Naive thymus-derived CD4-positive, alpha-beta T cell (primary cell): ENCODE results near the gene CHRNA7. TPM values are rescaled to one million over a fixed set of nuclear protein-coding genes. Genes with fewer than 3 reads are reported as not detected.
A peak's percentile ranks its signal among the peaks of the same experiment; 100 is the strongest.

Source experiments
- ATAC-seq: fragments of 150-1000 bp; cut with Tn5 transposase; 2 replicates; pipeline ENCODE4 v1.10.0; 2021; ENCODE audit warnings: mild to moderate bottlenecking, moderate library complexity
- CTCF ChIA-PET: fragments of 350-600 bp; sonication (Branson Sonifier 250); formaldehyde crosslinking; loops from one replicate; lab custom pipeline; 2021; ENCODE audit warnings: antibody characterized with exemption; lab: Charles Lee
- POLR2A ChIA-PET: fragments of 350-600 bp; sonication (Branson Sonifier 250); formaldehyde crosslinking; loops from one replicate; lab custom pipeline; 2021; ENCODE audit warnings: antibody characterized with exemption, inconsistent platforms; lab: Charles Lee
- DNase-seq, 9 donors: peaks; one replicate each; pipeline versions ENCODE4 v3.0.0 to v3.0.0-alpha.2; 2020 to 2022; ENCODE audit warnings: mixed read lengths in 1 of 9
- H3K27ac ChIP-seq: one replicate; pipeline ENCODE4 v1.7.0; 2013; ENCODE audit warnings: mild to moderate bottlenecking, low read depth, low read length, moderate library complexity
- H3K27me3 ChIP-seq, 2 donors: one replicate each; pipeline ENCODE4 v1.7.0; 2013; ENCODE audit warnings: low read length in 2 of 2, mild to moderate bottlenecking in 2 of 2, moderate library complexity in 2 of 2; ENCODE audit not compliant: control insufficient read depth in 2 of 2, insufficient read depth in 2 of 2
- H3K36me3 ChIP-seq, 3 experiments: 1 replicate in 2 of 3; 2 replicates in 1 of 3; pipeline ENCODE4 v1.7.0; 2013; ENCODE audit warnings: low read length in 3 of 3, mild to moderate bottlenecking in 3 of 3, moderate library complexity in 1 of 3; ENCODE audit not compliant: insufficient read depth in 3 of 3, control insufficient read depth in 2 of 3
- H3K4me1 ChIP-seq, 2 donors: one replicate each; pipeline ENCODE4 v1.7.0; 2013; ENCODE audit warnings: low read length in 2 of 2, mild to moderate bottlenecking in 2 of 2, moderate library complexity in 1 of 2; ENCODE audit not compliant: control insufficient read depth in 2 of 2, insufficient read depth in 2 of 2
- H3K4me3 ChIP-seq: 2 replicates; pipeline ENCODE4 v1.7.0; 2013; ENCODE audit warnings: mild to moderate bottlenecking, low read length
- H3K9me3 ChIP-seq, 3 experiments: 1 replicate in 2 of 3; 2 replicates in 1 of 3; pipeline ENCODE4 v1.7.0; 2013; ENCODE audit warnings: low read length in 3 of 3; ENCODE audit not compliant: control insufficient read depth in 2 of 3
- H3K27ac Mint-ChIP-seq, 9 donors: one replicate each; pipeline ENCODE4 v1.8.0; 2020 to 2022; ENCODE audit warnings: mixed read lengths in 9 of 9, mild to moderate bottlenecking in 8 of 9, moderate library complexity in 5 of 9, inconsistent platforms in 2 of 9
- H3K27me3 Mint-ChIP-seq, 5 donors: one replicate each; pipeline ENCODE4 v1.8.0; 2021 to 2022; ENCODE audit warnings: mixed read lengths in 5 of 5, mild to moderate bottlenecking in 1 of 5
- H3K36me3 Mint-ChIP-seq, 5 donors: one replicate each; pipeline ENCODE4 v1.8.0; 2020 to 2022; ENCODE audit warnings: mixed read lengths in 5 of 5, mild to moderate bottlenecking in 3 of 5, inconsistent platforms in 1 of 5
- H3K4me1 Mint-ChIP-seq, 7 donors: one replicate each; pipeline ENCODE4 v1.8.0; 2020 to 2022; ENCODE audit warnings: mixed read lengths in 7 of 7, mild to moderate bottlenecking in 3 of 7, inconsistent platforms in 1 of 7
- H3K4me3 Mint-ChIP-seq, 10 donors: one replicate each; pipeline ENCODE4 v1.8.0; 2020 to 2022; ENCODE audit warnings: mild to moderate bottlenecking in 10 of 10, mixed read lengths in 10 of 10, moderate library complexity in 6 of 10, inconsistent platforms in 2 of 10
- H3K9me3 Mint-ChIP-seq, 11 donors: one replicate each; pipeline ENCODE4 v1.8.0; 2020 to 2022; ENCODE audit warnings: mixed read lengths in 11 of 11, mild to moderate bottlenecking in 4 of 11, inconsistent platforms in 1 of 11, moderate library complexity in 1 of 11
- intact Hi-C, 2 donors: fragments of 100-400 bp; cut with micrococcal nuclease; formaldehyde crosslinking; loops; one replicate each; pipeline ENCODE4 v1.15.1; 2023
- polyA plus RNA-seq, 2 donors: library from polyadenylated mRNA; unstranded; fragments of 300-500 nt; fragmentation: Illumina TruSeq; gene quantifications; one replicate each; pipeline ENCODE4 v1.2.3, GENCODE V29; 2021
- total RNA-seq, 6 experiments: library from RNA in 5 of 6; stranded (reverse) in 5 of 6; gene quantifications; 1 replicate in 5 of 6; 2 replicates in 1 of 6; pipeline ENCODE4 v1.2.3 and lab custom pipeline; 2021 to 2026

CHRNA7 gene
- total and polyA plus RNA-seq, 7 experiments from 2014 or later, result 0.09 to 1.6 (median 0.78) TPM; not detected in 3

GRCh38 chr15:32007355-32007960 lies 22.9 kb upstream of the CHRNA7 start:
- Mint-ChIP-seq H3K9me3 (peaks cover 0 to 4% (median 0%) of the 10 kb centered on the region in 11 donors), H3K4me3 (peak overlapping the region in 1 of 10 donors; percentile 30), H3K27me3 (peaks cover 2 to 35% (median 22%) of the 10 kb centered on the region in 5 donors), H3K36me3 (no peaks in the 10 kb centered on the region), H3K27ac (no peak overlapping the region), H3K4me1 (no peaks in the 10 kb centered on the region)
- Histone ChIP-seq H3K4me3 (no peak overlapping the region), H3K9me3 (no peaks in the 10 kb centered on the region), H3K4me1 (no peaks in the 10 kb centered on the region), H3K27ac (no peak overlapping the region), H3K27me3 (no peaks in the 10 kb centered on the region), H3K36me3 (no peaks in the 10 kb centered on the region)
- CTCF ChIA-PET, result no interaction called here
- intact Hi-C loops, result no loop called here
- ATAC-seq (no peak), DNase-seq (no peak)
- POLR2A ChIA-PET, result no interaction called here

DNA sequence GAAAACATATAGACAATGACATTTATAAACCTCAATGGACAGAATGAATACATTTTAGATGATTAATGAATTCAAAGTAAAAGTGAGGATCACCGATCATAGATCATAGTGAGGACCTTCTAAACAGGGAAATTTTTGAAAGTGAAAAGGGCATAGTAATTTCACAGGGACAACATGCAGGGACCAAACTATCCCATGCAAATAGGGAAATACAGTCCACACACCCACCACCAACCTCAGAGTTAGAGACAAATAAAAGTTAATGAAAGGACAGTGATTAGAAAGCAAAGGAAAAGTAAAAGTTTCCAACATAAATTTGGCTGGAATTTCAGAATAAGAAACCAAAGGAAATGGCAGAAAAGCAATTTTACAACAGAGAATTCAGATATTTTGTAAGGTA lies 15.4 kb upstream of the CHRNA7 start:
- no peak overlapping the region for H3K27ac Mint-ChIP-seq
- peaks cover 0 to 6% (median 1%) of the 10 kb centered on the region in 11 donors for H3K9me3 Mint-ChIP-seq
- Histone ChIP-seq H3K27ac (no peak overlapping the region), H3K36me3 (no peaks in the 10 kb centered on the region), H3K4me1 (no peaks in the 10 kb centered on the region), H3K27me3 (no peaks in the 10 kb centered on the region), H3K9me3 (no peaks in the 10 kb centered on the region), H3K4me3 (no peak overlapping the region)
- H3K27me3 Mint-ChIP-seq, result peaks cover 0 to 53% (median 44%) of the 10 kb centered on the region in 5 donors
- H3K4me3 Mint-ChIP-seq, result no peak overlapping the region
- POLR2A ChIA-PET, result no interaction called here
- no peak for ATAC-seq
- no peak for DNase-seq
- CTCF ChIA-PET, result no interaction called here
- no peaks in the 10 kb centered on the region for H3K36me3 Mint-ChIP-seq
- intact Hi-C loops, result no loop called here
- no peaks in the 10 kb centered on the region for H3K4me1 Mint-ChIP-seq

- DNase-seq (no peak), ATAC-seq (no peak)
- Mint-ChIP-seq H3K36me3 (no peaks in the 10 kb centered on the region), H3K4me3 (no peak overlapping the region), H3K27ac (no peak overlapping the region), H3K4me1 (no peaks in the 10 kb centered on the region), H3K27me3 (peaks cover 13 to 65% (median 49%) of the 10 kb centered on the region in 5 donors), H3K9me3 (no peaks in the 10 kb centered on the region)
- Histone ChIP-seq H3K4me1 (no peaks in the 10 kb centered on the region), H3K9me3 (no peaks in the 10 kb centered on the region), H3K27me3 (no peaks in the 10 kb centered on the region), H3K36me3 (no peaks in the 10 kb centered on the region), H3K27ac (no peak overlapping the region), H3K4me3 (no peak overlapping the region)
- POLR2A ChIA-PET, result no interaction called here
- intact Hi-C loops, result no loop called here
- CTCF ChIA-PET, result no interaction called here
Observed at GRCh38 chr15:32020156-32020555, 10.2 kb upstream of the CHRNA7 start.

GRCh38 chr15:32028921-32029320 lies 1.4 kb upstream of the CHRNA7 start:
- H3K27me3 Mint-ChIP-seq, result peaks cover 65 to 81% (median 77%) of the 10 kb centered on the region in 5 donors
- POLR2A ChIA-PET, result no interaction called here

GRCh38 chr15:32029409-32029861 lies 880 bp upstream of the CHRNA7 start:
- ChIA-PET POLR2A (no interaction called here), CTCF (no interaction called here)
- Mint-ChIP-seq H3K4me3 (peak overlapping the region in 5 of 10 donors; percentile 43 to 77 (median 55)), H3K9me3 (peaks cover 0 to 2% (median 0%) of the 10 kb centered on the region in 11 donors), H3K4me1 (peaks cover 0 to 16% (median 7%) of the 10 kb centered on the region in 7 donors), H3K27ac (no peak overlapping the region), H3K36me3 (no peaks in the 10 kb centered on the region), H3K27me3 (peaks cover 62 to 79% (median 75%) of the 10 kb centered on the region in 5 donors)
- H3K27ac ChIP-seq, result no peak overlapping the region
- H3K4me1 ChIP-seq, result no peaks in the 10 kb centered on the region
- intact Hi-C loops, result no loop called here
- no peaks in the 10 kb centered on the region for H3K36me3 ChIP-seq
- DNase-seq, result no peak
- H3K27me3 ChIP-seq, result no peaks in the 10 kb centered on the region
- ATAC-seq, result peak; percentile 42
- H3K4me3 ChIP-seq, result no peak overlapping the region
- no peaks in the 10 kb centered on the region for H3K9me3 ChIP-seq

More at GRCh38 chr15:32028921-32029320, 1.4 kb upstream of the CHRNA7 start:
- DNase-seq (no peak), ATAC-seq (no peak)
- no peak overlapping the region for H3K27ac Mint-ChIP-seq
- H3K27ac ChIP-seq, result no peak overlapping the region
- H3K4me3 Mint-ChIP-seq, result peak overlapping the region in 1 of 10 donors; percentile 77
- CTCF ChIA-PET, result no interaction called here
- no peaks in the 10 kb centered on the region for H3K36me3 Mint-ChIP-seq
- H3K36me3 ChIP-seq, result no peaks in the 10 kb centered on the region
- H3K4me3 ChIP-seq, result no peak overlapping the region
- peaks cover 0 to 2% (median 0%) of the 10 kb centered on the region in 11 donors for H3K9me3 Mint-ChIP-seq
- intact Hi-C loops, result no loop called here
- H3K4me1 ChIP-seq, result no peaks in the 10 kb centered on the region
- H3K9me3 ChIP-seq, result no peaks in the 10 kb centered on the region
- H3K4me1 Mint-ChIP-seq, result peaks cover 0 to 16% (median 7%) of the 10 kb centered on the region in 7 donors
- H3K27me3 ChIP-seq, result no peaks in the 10 kb centered on the region

DNA sequence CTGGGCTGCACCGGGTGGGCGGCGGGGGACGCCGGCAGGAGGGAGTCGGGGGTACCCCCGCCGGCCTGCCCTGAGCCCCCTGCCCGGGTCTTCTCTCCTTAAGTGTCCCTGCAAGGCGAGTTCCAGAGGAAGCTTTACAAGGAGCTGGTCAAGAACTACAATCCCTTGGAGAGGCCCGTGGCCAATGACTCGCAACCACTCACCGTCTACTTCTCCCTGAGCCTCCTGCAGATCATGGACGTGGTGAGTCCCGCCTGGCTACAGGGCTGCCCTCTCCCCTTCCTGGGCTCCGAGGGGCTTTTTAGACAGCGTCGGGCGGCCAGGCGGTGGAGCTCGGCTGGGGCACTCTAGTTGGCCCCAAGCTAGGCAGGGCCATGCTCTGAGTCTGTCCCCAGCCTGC lies 480 bp downstream of the CHRNA7 start:
- no peak for ATAC-seq
- Histone ChIP-seq H3K27me3 (peaks cover 0 to 4% of the 10 kb centered on the region in 2 donors), H3K27ac (no peak overlapping the region), H3K36me3 (no peaks in the 10 kb centered on the region), H3K9me3 (no peaks in the 10 kb centered on the region), H3K4me1 (no peaks in the 10 kb centered on the region), H3K4me3 (no peak overlapping the region)
- Mint-ChIP-seq H3K4me3 (peak overlapping the region in 9 of 10 donors; percentile 36 to 79 (median 61)), H3K27ac (no peak overlapping the region), H3K4me1 (peaks cover 0 to 16% (median 7%) of the 10 kb centered on the region in 7 donors), H3K36me3 (no peaks in the 10 kb centered on the region), H3K27me3 (peaks cover 58 to 78% (median 68%) of the 10 kb centered on the region in 5 donors), H3K9me3 (peaks cover 0 to 2% (median 0%) of the 10 kb centered on the region in 11 donors)
- CTCF ChIA-PET, result no interaction called here
- POLR2A ChIA-PET, result no interaction called here
- intact Hi-C loops, result no loop called here
- DNase-seq, result no peak
